Measurements from ENCODE around the gene PCOLCE2.
A peak's percentile ranks its signal among the peaks of the same experiment; 100 is the strongest.

The PCOLCE2 gene

GRCh38 chr3:142896201-142896755, 7.4 kb upstream of the PCOLCE2 start:
- peak; percentile 69 for ATAC-seq
- no peak for TF ChIP-seq CSDC2 (CRISPR knock-in tag; IDR thresholded peaks at IDR 0.05)
- TF ChIP-seq ZNF565 (CRISPR knock-in tag; conservative IDR thresholded peaks at IDR 0.05; ENCODE audit: low read depth): no peak
- no peak for TF ChIP-seq PATZ1 (CRISPR knock-in tag; IDR thresholded peaks at IDR 0.05; ENCODE audit: borderline replicate concordance)
- no peak for TF ChIP-seq OSR1 (CRISPR knock-in tag; IDR thresholded peaks at IDR 0.05)
- TF ChIP-seq TOX (CRISPR knock-in tag; IDR thresholded peaks at IDR 0.05; ENCODE audit: borderline replicate concordance): no peak
- TF ChIP-seq TSHZ2 (CRISPR knock-in tag; IDR thresholded peaks at IDR 0.05): no peak
- no peak for TF ChIP-seq BACH2 (CRISPR knock-in tag; IDR thresholded peaks at IDR 0.05; ENCODE audit: borderline replicate concordance)
- TF ChIP-seq SNAI2 (CRISPR knock-in tag; IDR thresholded peaks at IDR 0.05): no peak
- no peak for TF ChIP-seq CSRNP3 (CRISPR knock-in tag; IDR thresholded peaks at IDR 0.05)
- TF ChIP-seq ISL1 (CRISPR knock-in tag; IDR thresholded peaks at IDR 0.05): no peak
- TF ChIP-seq ZNF8 (CRISPR knock-in tag; IDR thresholded peaks at IDR 0.05): no peak
- no peak for TF ChIP-seq GLIS3 (CRISPR knock-in tag; IDR thresholded peaks at IDR 0.05)
- no peak for TF ChIP-seq PPARA (CRISPR knock-in tag; IDR thresholded peaks at IDR 0.05; ENCODE audit: borderline replicate concordance)
- no peak for TF ChIP-seq ZNF70 (CRISPR knock-in tag; IDR thresholded peaks at IDR 0.05)
- no peak for TF ChIP-seq ZFP3 (CRISPR knock-in tag; IDR thresholded peaks at IDR 0.05)
- no peak for TF ChIP-seq ESRRG (CRISPR knock-in tag; IDR thresholded peaks at IDR 0.05)

GRCh38 chr3:142894493-142894892, 5.6 kb upstream of the PCOLCE2 start:
- ATAC-seq: no peak

GRCh38 chr3:142892714-142893113, 3.8 kb upstream of the PCOLCE2 start:
- TF ChIP-seq ZFP30 (CRISPR knock-in tag; IDR thresholded peaks at IDR 0.05) (no peak), ISL1 (CRISPR knock-in tag; IDR thresholded peaks at IDR 0.05) (peak; percentile 18; the same call in 1 of the 2 replicates)
- ATAC-seq: no peak

More at GRCh38 chr3:142894493-142894892, 5.6 kb upstream of the PCOLCE2 start:
- TF ChIP-seq ZNF70 (CRISPR knock-in tag; IDR thresholded peaks at IDR 0.05) (no peak), ZNF8 (CRISPR knock-in tag; IDR thresholded peaks at IDR 0.05) (no peak), ZNF565 (CRISPR knock-in tag; conservative IDR thresholded peaks at IDR 0.05; ENCODE audit: low read depth) (no peak), SNAI2 (CRISPR knock-in tag; IDR thresholded peaks at IDR 0.05) (no peak), CSRNP3 (CRISPR knock-in tag; IDR thresholded peaks at IDR 0.05) (no peak)

- TF ChIP-seq OSR1 (CRISPR knock-in tag; IDR thresholded peaks at IDR 0.05) (no peak), PATZ1 (CRISPR knock-in tag; IDR thresholded peaks at IDR 0.05; ENCODE audit: borderline replicate concordance) (no peak), RARB (CRISPR knock-in tag; IDR thresholded peaks at IDR 0.05) (no peak), GLIS3 (CRISPR knock-in tag; IDR thresholded peaks at IDR 0.05) (no peak), TCF4 (CRISPR knock-in tag; IDR thresholded peaks at IDR 0.05; ENCODE audit: borderline replicate concordance) (no peak), ARNTL (CRISPR knock-in tag; IDR thresholded peaks at IDR 0.05; ENCODE audit: borderline replicate concordance, low read depth) (no peak)
- ATAC-seq: no peak
Observed at GRCh38 chr3:142890592-142890991, 1.7 kb upstream of the PCOLCE2 start.

Data from SK-N-SH treated with all-trans-retinoic acid at 6 μM for 48 hours (cell line).